ENCODE measurements around the gene MDM4. TPM values are rescaled to one million over a fixed set of nuclear protein-coding genes. Genes with fewer than 3 reads are reported as not detected.

MDM4 gene
- total RNA-seq, 1 experiment from 2014 or later = 56.5 TPM

DNA sequence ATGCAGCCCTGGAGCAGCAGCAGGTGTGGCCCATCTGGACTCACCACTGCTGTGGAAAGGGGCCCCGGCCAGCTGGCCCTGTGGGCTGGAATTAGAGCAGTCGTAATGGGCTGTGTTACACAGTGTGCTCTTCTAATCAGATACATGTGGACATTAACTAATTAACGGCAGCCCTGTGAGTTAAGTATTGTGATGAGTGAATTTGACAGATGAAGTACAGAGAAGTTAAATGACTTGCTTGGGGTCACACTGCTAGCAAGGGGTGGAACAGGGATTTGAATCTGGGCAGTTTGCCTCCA is 58.6 kb downstream of the MDM4 start:
- CTCF ChIA-PET = interaction anchor here (1.4 kb wide), 1 partner anchor 9 kb away, joined by 5 read pairs; no protein-coding TSS in a partner anchor
- H3K9me3 Mint-ChIP-seq (ENCODE audit: unreplicated experiment) = no peaks in the 10 kb centered on the region
- H3K4me1 Mint-ChIP-seq (ENCODE audit: low read depth, unreplicated experiment) = peaks cover 18% of the 10 kb centered on the region
- Histone ChIP-seq H3K27me3 (replicated peaks; ENCODE audit: control insufficient read depth, insufficient read depth, low read length) (no peaks in the 10 kb centered on the region), H3K4me3 (ENCODE audit: low read depth, low read length) (no peak overlapping the region), H3K9me3 (no peaks in the 10 kb centered on the region), H3K36me3 (ENCODE audit: control insufficient read depth, insufficient read depth, low read length) (no peaks in the 10 kb centered on the region), H3K4me1 (peaks cover 25% of the 10 kb centered on the region)
- no TSS peak for BruUV-seq (replicated peaks)
- no peak overlapping the region for H3K4me3 Mint-ChIP-seq (ENCODE audit: unreplicated experiment)
- no peak for DNase-seq
- H3K27ac Mint-ChIP-seq (ENCODE audit: unreplicated experiment) = no peak overlapping the region
- H3K27me3 Mint-ChIP-seq (ENCODE audit: insufficient read depth, unreplicated experiment) = no peaks in the 10 kb centered on the region
- H3K36me3 Mint-ChIP-seq (ENCODE audit: insufficient read depth, unreplicated experiment) = no peaks in the 10 kb centered on the region
- TF ChIP-seq, protein P1, sequence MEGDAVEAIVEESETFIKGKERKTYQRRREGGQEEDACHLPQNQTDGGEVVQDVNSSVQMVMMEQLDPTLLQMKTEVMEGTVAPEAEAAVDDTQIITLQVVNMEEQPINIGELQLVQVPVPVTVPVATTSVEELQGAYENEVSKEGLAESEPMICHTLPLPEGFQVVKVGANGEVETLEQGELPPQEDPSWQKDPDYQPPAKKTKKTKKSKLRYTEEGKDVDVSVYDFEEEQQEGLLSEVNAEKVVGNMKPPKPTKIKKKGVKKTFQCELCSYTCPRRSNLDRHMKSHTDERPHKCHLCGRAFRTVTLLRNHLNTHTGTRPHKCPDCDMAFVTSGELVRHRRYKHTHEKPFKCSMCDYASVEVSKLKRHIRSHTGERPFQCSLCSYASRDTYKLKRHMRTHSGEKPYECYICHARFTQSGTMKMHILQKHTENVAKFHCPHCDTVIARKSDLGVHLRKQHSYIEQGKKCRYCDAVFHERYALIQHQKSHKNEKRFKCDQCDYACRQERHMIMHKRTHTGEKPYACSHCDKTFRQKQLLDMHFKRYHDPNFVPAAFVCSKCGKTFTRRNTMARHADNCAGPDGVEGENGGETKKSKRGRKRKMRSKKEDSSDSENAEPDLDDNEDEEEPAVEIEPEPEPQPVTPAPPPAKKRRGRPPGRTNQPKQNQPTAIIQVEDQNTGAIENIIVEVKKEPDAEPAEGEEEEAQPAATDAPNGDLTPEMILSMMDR (IDR thresholded peaks at IDR 0.05; ENCODE audit: insufficient read depth in 1 of 2, low read depth in 1 of 2, low read length in 1 of 2, severe bottlenecking in 1 of 2, unreplicated experiment in 1 of 2) = no peak
- POLR2A ChIA-PET = no interaction called here
- intact Hi-C loops (cut with micrococcal nuclease; ENCODE audit: unreplicated experiment) = no loop called here

DNA sequence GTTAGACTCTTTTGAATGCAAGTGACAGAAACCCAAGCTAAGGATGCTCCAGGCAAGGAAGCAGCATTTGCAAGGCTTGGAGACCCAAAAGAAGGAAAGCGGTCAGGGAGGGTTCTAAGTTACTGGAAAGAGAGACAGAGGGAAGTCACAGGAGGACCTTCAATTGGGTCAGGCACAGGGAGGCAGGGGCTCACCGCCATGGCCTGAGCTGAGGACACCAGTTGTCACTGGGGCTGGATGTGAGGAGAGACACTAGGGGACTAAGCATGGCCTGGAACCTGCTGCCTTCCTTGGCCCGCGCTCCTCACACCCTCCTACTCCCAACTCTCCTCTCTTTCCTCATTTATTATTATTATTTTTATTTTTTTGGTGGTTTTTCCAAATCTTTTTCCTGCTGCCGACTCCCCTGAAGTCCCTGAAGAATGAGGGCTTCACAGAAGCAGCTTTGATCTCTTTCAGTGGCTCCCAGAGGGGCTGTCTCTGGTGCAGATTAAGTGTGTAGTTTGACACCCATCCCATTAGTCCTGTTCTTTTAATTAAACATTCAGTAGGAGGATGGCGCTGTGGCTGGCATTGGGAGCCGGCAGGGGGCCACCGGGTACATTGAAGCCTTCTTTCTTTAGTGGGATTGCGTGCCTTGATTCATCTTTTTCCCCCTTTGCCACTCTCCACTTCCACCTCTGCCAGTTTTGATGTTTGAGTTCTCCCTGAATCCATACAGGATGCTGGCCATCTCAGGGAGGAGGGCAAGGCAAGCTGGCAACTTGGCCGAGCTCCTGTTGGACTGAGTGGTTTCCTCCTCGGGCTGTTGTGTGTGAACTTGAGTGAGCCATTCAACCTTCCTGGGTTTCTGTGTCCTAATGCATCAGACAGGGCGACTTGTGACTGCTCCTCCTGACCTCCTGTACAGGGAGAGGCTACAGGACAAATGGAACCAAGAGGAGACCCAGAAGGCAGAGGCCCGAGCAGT is 59.3 kb downstream of the MDM4 start:
- TF ChIP-seq, protein P1 (IDR thresholded peaks at IDR 0.05; ENCODE audit: insufficient read depth in 1 of 2, low read depth in 1 of 2, low read length in 1 of 2, severe bottlenecking in 1 of 2, unreplicated experiment in 1 of 2) = no peak
- Histone ChIP-seq H3K4me1 (peaks cover 25% of the 10 kb centered on the region), H3K27me3 (replicated peaks; ENCODE audit: control insufficient read depth, insufficient read depth, low read length) (no peaks in the 10 kb centered on the region), H3K4me3 (ENCODE audit: low read depth, low read length) (no peak overlapping the region), H3K9me3 (no peaks in the 10 kb centered on the region), H3K36me3 (ENCODE audit: control insufficient read depth, insufficient read depth, low read length) (no peaks in the 10 kb centered on the region)
- CTCF ChIA-PET = interaction anchor here (0.7 kb wide), 1 partner anchor 9 kb away, joined by 4 read pairs; no protein-coding TSS in a partner anchor
- Mint-ChIP-seq H3K27ac (ENCODE audit: unreplicated experiment) (no peak overlapping the region), H3K36me3 (ENCODE audit: insufficient read depth, unreplicated experiment) (no peaks in the 10 kb centered on the region), H3K27me3 (ENCODE audit: insufficient read depth, unreplicated experiment) (no peaks in the 10 kb centered on the region), H3K4me3 (ENCODE audit: unreplicated experiment) (no peak overlapping the region), H3K9me3 (ENCODE audit: unreplicated experiment) (no peaks in the 10 kb centered on the region), H3K4me1 (ENCODE audit: low read depth, unreplicated experiment) (peaks cover 18% of the 10 kb centered on the region)
- POLR2A ChIA-PET = no interaction called here
- intact Hi-C loops (cut with micrococcal nuclease; ENCODE audit: unreplicated experiment) = no loop called here
- BruUV-seq (replicated peaks) = no TSS peak
- DNase-seq = no peak

DNA sequence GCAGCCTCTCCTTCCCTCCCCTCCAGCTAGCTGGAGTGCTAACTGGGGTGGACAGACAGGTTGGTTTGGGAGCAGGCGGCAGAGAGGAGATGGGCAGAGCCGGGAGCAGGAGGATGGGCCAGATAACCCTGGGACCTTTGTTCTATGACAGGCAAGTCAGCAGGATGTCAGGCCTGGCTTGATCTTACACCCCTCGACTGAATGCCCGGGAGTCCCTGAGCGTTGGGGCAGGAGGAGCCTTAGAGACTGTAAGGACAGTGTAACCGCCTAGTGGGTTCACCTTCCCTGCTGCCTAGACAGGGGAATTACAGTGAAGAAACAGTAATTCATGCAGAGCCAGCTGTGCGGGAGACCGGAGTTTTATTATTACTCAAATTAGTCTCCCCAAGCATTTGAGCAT is 60.2 kb downstream of the MDM4 start:
- Histone ChIP-seq H3K4me3 (ENCODE audit: low read depth, low read length) (no peak overlapping the region), H3K9me3 (no peaks in the 10 kb centered on the region), H3K36me3 (ENCODE audit: control insufficient read depth, insufficient read depth, low read length) (no peaks in the 10 kb centered on the region), H3K4me1 (peaks cover 25% of the 10 kb centered on the region), H3K27me3 (replicated peaks; ENCODE audit: control insufficient read depth, insufficient read depth, low read length) (no peaks in the 10 kb centered on the region)
- Mint-ChIP-seq H3K27ac (ENCODE audit: unreplicated experiment) (no peak overlapping the region), H3K36me3 (ENCODE audit: insufficient read depth, unreplicated experiment) (no peaks in the 10 kb centered on the region), H3K9me3 (ENCODE audit: unreplicated experiment) (no peaks in the 10 kb centered on the region), H3K4me1 (ENCODE audit: low read depth, unreplicated experiment) (peaks cover 18% of the 10 kb centered on the region), H3K27me3 (ENCODE audit: insufficient read depth, unreplicated experiment) (no peaks in the 10 kb centered on the region), H3K4me3 (ENCODE audit: unreplicated experiment) (no peak overlapping the region)
- peak in 1 of 2 experiments; percentile 17 for DNase-seq
- ChIA-PET CTCF (no interaction called here), POLR2A (no interaction called here)
- intact Hi-C loops (cut with micrococcal nuclease; ENCODE audit: unreplicated experiment) = no loop called here
- TF ChIP-seq, protein P1 (IDR thresholded peaks at IDR 0.05; ENCODE audit: insufficient read depth in 1 of 2, low read depth in 1 of 2, low read length in 1 of 2, severe bottlenecking in 1 of 2, unreplicated experiment in 1 of 2) = no peak
- no TSS peak for BruUV-seq (replicated peaks)
